Breast epithelium (tissue), 4 donors: ENCODE data around the gene CALML3. TPM values are rescaled to one million over a fixed set of nuclear protein-coding genes. Genes with fewer than 3 reads are reported as not detected.

Source experiments
- DNase-seq, 2 donors: peaks; one replicate each; pipeline ENCODE4 v3.0.0-alpha.2; 2019; ENCODE audit warnings: low spot score in 2 of 2
- H3K27ac ChIP-seq, 2 donors: fragments of 200-600 bp; sonication (generic) in 1 of 2; one replicate each; pipeline ENCODE4 v1.5.1; 2016 to 2019; ENCODE audit warnings: mild to moderate bottlenecking in 1 of 2
- H3K27me3 ChIP-seq, 2 donors: fragments of 200-600 bp; sonication (generic) in 1 of 2; one replicate each; pipeline versions ENCODE4 v1.5.1 to v1.6.0; 2017 to 2019; ENCODE audit warnings: control low read depth in 1 of 2, mild to moderate bottlenecking in 1 of 2
- H3K36me3 ChIP-seq: fragments of 200-600 bp; one replicate; pipeline ENCODE4 v1.5.1; 2019
- H3K4me1 ChIP-seq, 2 donors: fragments of 200-600 bp; sonication (generic); one replicate each; pipeline ENCODE4 v1.5.1; 2016 to 2019; ENCODE audit warnings: control low read depth in 1 of 2
- H3K4me3 ChIP-seq, 3 donors: fragments of 200-600 bp; sonication (generic); 1 replicate in 2 of 3; 2 replicates in 1 of 3; pipeline ENCODE4 v1.5.1; 2016 to 2019; ENCODE audit warnings: mild to moderate bottlenecking in 3 of 3, moderate library complexity in 2 of 3
- H3K9me3 ChIP-seq, 2 donors: fragments of 200-600 bp; sonication (generic) in 1 of 2; one replicate each; pipeline ENCODE4 v1.5.1; 2016 to 2019; ENCODE audit warnings: control low read depth in 1 of 2
- CTCF ChIP-seq, 3 donors: fragments of 450-650 bp; IDR thresholded peaks; one replicate each; pipeline ENCODE4 v1.5.1; 2016 to 2017; ENCODE audit warnings: antibody characterized with exemption in 3 of 3, mild to moderate bottlenecking in 3 of 3, moderate library complexity in 3 of 3
- POLR2A ChIP-seq: fragments of 450-650 bp; IDR thresholded peaks from one replicate; pipeline ENCODE4 v1.6.1; 2016; ENCODE audit warnings: antibody characterized with exemption, mild to moderate bottlenecking, moderate library complexity
- POLR2AphosphoS5 ChIP-seq, 3 donors: sonication (generic); formaldehyde crosslinking; IDR thresholded peaks; one replicate each; pipeline ENCODE4 v1.6.1; 2017; ENCODE audit warnings: antibody characterized with exemption in 3 of 3
- intact Hi-C: fragments of 100-400 bp; cut with DNase I; formaldehyde crosslinking; loops from one replicate; pipeline ENCODE4 v1.15.1; 2023; ENCODE audit warnings: low total_unique reads
- total RNA-seq, 3 donors: library from RNA; depleted of rRNA; stranded (reverse); fragments of >200 nt; gene quantifications; one replicate each; pipeline ENCODE4 v1.1.0, GENCODE V29; 2016

The CALML3 gene
- total RNA-seq, 3 donors from 2014 or later: 3.6 to 13.5 TPM; not detected in 1

GRCh38 chr10:5512881-5513612 is 11.7 kb upstream of the CALML3 start:
- H3K36me3 ChIP-seq: no peaks in the 10 kb centered on the region
- no peak for TF ChIP-seq POLR2AphosphoS5 (IDR thresholded peaks at IDR 0.05)
- TF ChIP-seq CTCF (IDR thresholded peaks at IDR 0.05): no peak
- no peak for TF ChIP-seq POLR2A
- peak; percentile 39 to 46 for DNase-seq
- peaks cover 0 to 5% of the 10 kb centered on the region in 2 donors for H3K4me1 ChIP-seq
- peak overlapping the region in 1 of 2 donors; percentile 17 for H3K27ac ChIP-seq
- no peak overlapping the region for H3K4me3 ChIP-seq
- H3K27me3 ChIP-seq: no peaks in the 10 kb centered on the region
- no peaks in the 10 kb centered on the region for H3K9me3 ChIP-seq
- intact Hi-C loops: no loop called here

- TF ChIP-seq POLR2A (no peak), CTCF (IDR thresholded peaks at IDR 0.05) (no peak), POLR2AphosphoS5 (IDR thresholded peaks at IDR 0.05) (no peak)
- H3K9me3 ChIP-seq: no peaks in the 10 kb centered on the region
- no peak overlapping the region for H3K27ac ChIP-seq
- no peaks in the 10 kb centered on the region for H3K27me3 ChIP-seq
- peak in 1 of 2 donors; percentile 48 for DNase-seq
- H3K4me1 ChIP-seq: peaks cover 0 to 5% of the 10 kb centered on the region in 2 donors
- no peaks in the 10 kb centered on the region for H3K36me3 ChIP-seq
- intact Hi-C loops: no loop called here
- H3K4me3 ChIP-seq: no peak overlapping the region
These were observed 10.4 kb upstream of the CALML3 start for GRCh38 chr10:5514226-5514850.

GRCh38 chr10:5515948-5516761 is 8.6 kb upstream of the CALML3 start:
- no peak for DNase-seq
- intact Hi-C loops: loop anchor here (5.0 kb wide), 1 partner anchor 1874 kb away; no protein-coding TSS in a partner anchor

GRCh38 chr10:5517546-5517945 is 7.2 kb upstream of the CALML3 start:
- DNase-seq: no peak
- TF ChIP-seq CTCF (IDR thresholded peaks at IDR 0.05) (no peak), POLR2A (no peak), POLR2AphosphoS5 (IDR thresholded peaks at IDR 0.05) (no peak)
- H3K27me3 ChIP-seq: no peaks in the 10 kb centered on the region
- no peaks in the 10 kb centered on the region for H3K36me3 ChIP-seq
- H3K4me1 ChIP-seq: peaks cover 0 to 5% of the 10 kb centered on the region in 2 donors
- H3K4me3 ChIP-seq: no peak overlapping the region
- no peak overlapping the region for H3K27ac ChIP-seq
- intact Hi-C loops: loop anchor here (5.0 kb wide), 1 partner anchor 1875 kb away; no protein-coding TSS in a partner anchor
- H3K9me3 ChIP-seq: no peaks in the 10 kb centered on the region

More at GRCh38 chr10:5515948-5516761, 8.6 kb upstream of the CALML3 start:
- Histone ChIP-seq H3K36me3 (no peaks in the 10 kb centered on the region), H3K27me3 (no peaks in the 10 kb centered on the region), H3K4me1 (peaks cover 0 to 5% of the 10 kb centered on the region in 2 donors), H3K27ac (no peak overlapping the region), H3K4me3 (no peak overlapping the region), H3K9me3 (no peaks in the 10 kb centered on the region)
- no peak for TF ChIP-seq POLR2AphosphoS5 (IDR thresholded peaks at IDR 0.05)
- no peak for TF ChIP-seq CTCF (IDR thresholded peaks at IDR 0.05)
- no peak for TF ChIP-seq POLR2A
